ENCODE measurements around the gene HLA-DMB.
A peak's percentile ranks its signal among the peaks of the same experiment; 100 is the strongest.

Gene HLA-DMB

GRCh38 chr6:32894085-32895005 lies 46.5 kb downstream of the HLA-DMB start:
- peak overlapping the region; percentile 94 for H3K4me2 ChIP-seq (ENCODE audit: low read length)
- H3K79me2 ChIP-seq (ENCODE audit: control insufficient read depth, low read length), result peaks cover 60% of the 10 kb centered on the region
- H3K4me3 ChIP-seq (ENCODE audit: low read length), result peak overlapping the region; percentile 97
- no peaks in the 10 kb centered on the region for H3K9me2 ChIP-seq (replicated peaks; ENCODE audit: control insufficient read depth, low read length)
- no peaks in the 10 kb centered on the region for H3K27me3 ChIP-seq (ENCODE audit: control insufficient read depth, low read length)
- H3K4me1 ChIP-seq (ENCODE audit: control insufficient read depth, low read length), result peaks cover 74% of the 10 kb centered on the region
- peaks cover 37% of the 10 kb centered on the region for H3K36me3 ChIP-seq (ENCODE audit: control insufficient read depth, low read length)
- no peaks in the 10 kb centered on the region for H3K9me3 ChIP-seq (ENCODE audit: control insufficient read depth, insufficient read depth, low read length)
- no peaks in the 10 kb centered on the region for H4K20me1 ChIP-seq (ENCODE audit: control insufficient read depth, insufficient read depth, low read depth, low read length)
- peak overlapping the region; percentile 94 for H3K27ac ChIP-seq (ENCODE audit: low read depth, low read length)
- no peak for TF ChIP-seq CTCF (IDR thresholded peaks at IDR 0.05; ENCODE audit: low read depth, low read length, poor library complexity, severe bottlenecking)
- no peak for TF ChIP-seq EZH2phosphoT487 (IDR thresholded peaks at IDR 0.05; ENCODE audit: borderline replicate concordance, low read length)
- peaks cover 7% of the 10 kb centered on the region; the same call in 1 of the 2 replicates for H3F3A ChIP-seq (ENCODE audit: control insufficient read depth, insufficient read depth)

GRCh38 chr6:32890831-32891230 lies 50.0 kb downstream of the HLA-DMB start:
- no peaks in the 10 kb centered on the region for H3K27me3 ChIP-seq (ENCODE audit: control insufficient read depth, low read length)
- H4K20me1 ChIP-seq (ENCODE audit: control insufficient read depth, insufficient read depth, low read depth, low read length), result no peaks in the 10 kb centered on the region
- H3K9me3 ChIP-seq (ENCODE audit: control insufficient read depth, insufficient read depth, low read length), result no peaks in the 10 kb centered on the region
- H3F3A ChIP-seq (ENCODE audit: control insufficient read depth, insufficient read depth), result peaks cover 10% of the 10 kb centered on the region
- peak overlapping the region; percentile 48 for H3K4me2 ChIP-seq (ENCODE audit: low read length)
- H3K4me1 ChIP-seq (ENCODE audit: control insufficient read depth, low read length), result peaks cover 66% of the 10 kb centered on the region
- no peak overlapping the region for H3K27ac ChIP-seq (ENCODE audit: low read depth, low read length)
- H3K36me3 ChIP-seq (ENCODE audit: control insufficient read depth, low read length), result peaks cover 8% of the 10 kb centered on the region
- no peaks in the 10 kb centered on the region for H3K9me2 ChIP-seq (replicated peaks; ENCODE audit: control insufficient read depth, low read length)
- H3K79me2 ChIP-seq (ENCODE audit: control insufficient read depth, low read length), result peaks cover 25% of the 10 kb centered on the region
- TF ChIP-seq CTCF (IDR thresholded peaks at IDR 0.05; ENCODE audit: low read depth, low read length, poor library complexity, severe bottlenecking) (no peak), EZH2phosphoT487 (IDR thresholded peaks at IDR 0.05; ENCODE audit: borderline replicate concordance, low read length) (no peak)
- peak overlapping the region; percentile 19 for H3K4me3 ChIP-seq (ENCODE audit: low read length)

GRCh38 chr6:32889533-32889932 lies 51.3 kb downstream of the HLA-DMB start:
- Histone ChIP-seq H3K79me2 (ENCODE audit: control insufficient read depth, low read length) (peaks cover 12% of the 10 kb centered on the region), H3K9me3 (ENCODE audit: control insufficient read depth, insufficient read depth, low read length) (no peaks in the 10 kb centered on the region), H3K4me2 (ENCODE audit: low read length) (no peak overlapping the region), H3K4me3 (ENCODE audit: low read length) (no peak overlapping the region), H4K20me1 (ENCODE audit: control insufficient read depth, insufficient read depth, low read depth, low read length) (no peaks in the 10 kb centered on the region), H3K27ac (ENCODE audit: low read depth, low read length) (no peak overlapping the region), H3K9me2 (replicated peaks; ENCODE audit: control insufficient read depth, low read length) (no peaks in the 10 kb centered on the region), H3K4me1 (ENCODE audit: control insufficient read depth, low read length) (peaks cover 66% of the 10 kb centered on the region), H3F3A (ENCODE audit: control insufficient read depth, insufficient read depth) (peaks cover 10% of the 10 kb centered on the region), H3K36me3 (ENCODE audit: control insufficient read depth, low read length) (no peaks in the 10 kb centered on the region), H3K27me3 (ENCODE audit: control insufficient read depth, low read length) (no peaks in the 10 kb centered on the region)
- TF ChIP-seq CTCF (IDR thresholded peaks at IDR 0.05; ENCODE audit: low read depth, low read length, poor library complexity, severe bottlenecking) (no peak), EZH2phosphoT487 (IDR thresholded peaks at IDR 0.05; ENCODE audit: borderline replicate concordance, low read length) (no peak)

All from DOHH2 (cell line).